ENCODE data around the gene NT5M. TPM values are rescaled to one million over a fixed set of nuclear protein-coding genes. Genes with fewer than 3 reads are reported as not detected.

The NT5M gene
- total RNA-seq, 4 donors from 2014 or later = 1.1 to 6.0 (median 2.8) TPM

DNA sequence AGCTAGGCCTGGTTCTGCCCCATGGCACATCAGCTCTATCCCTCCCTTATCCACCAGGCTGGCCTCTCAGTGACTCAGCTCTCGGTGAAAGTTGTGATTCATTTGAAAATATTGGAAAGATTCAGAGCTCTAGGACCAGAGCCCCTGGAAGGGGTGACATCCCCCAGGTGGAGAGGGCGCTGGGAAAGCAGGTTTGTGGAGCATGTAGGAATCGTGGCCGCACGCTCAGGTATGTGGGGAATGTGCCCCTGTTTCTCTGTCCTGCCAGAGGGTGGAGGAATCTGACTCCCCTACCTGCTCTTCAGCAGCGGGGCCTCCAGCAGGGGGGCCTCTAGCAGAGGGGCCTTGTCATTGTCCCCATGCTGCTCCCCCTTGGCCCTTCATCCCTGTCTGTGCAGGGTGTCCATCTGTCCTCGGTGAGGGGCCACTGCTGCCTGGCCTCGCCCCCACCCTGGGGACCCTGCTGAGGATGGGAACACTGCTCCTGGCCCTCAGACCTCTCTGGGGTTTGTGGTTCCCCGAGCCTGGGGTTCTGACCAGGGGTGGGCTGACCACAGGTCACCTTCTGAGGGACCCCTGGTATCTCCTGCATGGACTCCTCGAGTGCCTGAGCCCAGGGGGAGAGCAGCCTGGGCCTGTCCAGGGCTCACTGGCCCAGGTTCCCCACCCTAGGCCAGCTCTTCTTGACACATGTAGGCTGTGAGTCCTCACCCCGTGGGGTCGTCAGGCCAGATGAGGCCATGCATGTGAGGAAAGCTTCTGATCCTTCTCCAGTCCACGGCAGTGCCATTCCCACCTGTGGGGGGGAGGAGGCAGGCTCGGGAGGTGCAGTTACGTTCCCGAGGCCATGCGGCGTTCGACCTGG is 47.5 kb downstream of the NT5M start:
- 70 to 73% methylated on average over 18 to 19 of the region's 19 CpGs for WGBS, 2 donors
- TF ChIP-seq POLR2A (IDR thresholded peaks at IDR 0.05) = no peak
- TF ChIP-seq, protein P1, sequence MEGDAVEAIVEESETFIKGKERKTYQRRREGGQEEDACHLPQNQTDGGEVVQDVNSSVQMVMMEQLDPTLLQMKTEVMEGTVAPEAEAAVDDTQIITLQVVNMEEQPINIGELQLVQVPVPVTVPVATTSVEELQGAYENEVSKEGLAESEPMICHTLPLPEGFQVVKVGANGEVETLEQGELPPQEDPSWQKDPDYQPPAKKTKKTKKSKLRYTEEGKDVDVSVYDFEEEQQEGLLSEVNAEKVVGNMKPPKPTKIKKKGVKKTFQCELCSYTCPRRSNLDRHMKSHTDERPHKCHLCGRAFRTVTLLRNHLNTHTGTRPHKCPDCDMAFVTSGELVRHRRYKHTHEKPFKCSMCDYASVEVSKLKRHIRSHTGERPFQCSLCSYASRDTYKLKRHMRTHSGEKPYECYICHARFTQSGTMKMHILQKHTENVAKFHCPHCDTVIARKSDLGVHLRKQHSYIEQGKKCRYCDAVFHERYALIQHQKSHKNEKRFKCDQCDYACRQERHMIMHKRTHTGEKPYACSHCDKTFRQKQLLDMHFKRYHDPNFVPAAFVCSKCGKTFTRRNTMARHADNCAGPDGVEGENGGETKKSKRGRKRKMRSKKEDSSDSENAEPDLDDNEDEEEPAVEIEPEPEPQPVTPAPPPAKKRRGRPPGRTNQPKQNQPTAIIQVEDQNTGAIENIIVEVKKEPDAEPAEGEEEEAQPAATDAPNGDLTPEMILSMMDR (IDR thresholded peaks at IDR 0.05) = no peak
- Histone ChIP-seq H3K4me3 (replicated peaks in 1 of 3) (no peak overlapping the region), H3K9me3 (no peaks in the 10 kb centered on the region), H3K4me1 (peaks cover 0 to 8% of the 10 kb centered on the region in 2 donors), H3K36me3 (no peaks in the 10 kb centered on the region), H3K27me3 (no peaks in the 10 kb centered on the region), H3K27ac (no peak overlapping the region)
- intact Hi-C loops (cut with DNase I) = loop anchor here (5.0 kb wide), 1 partner anchor 217 kb away; no protein-coding TSS in a partner anchor
- DNase-seq = no peak

DNA sequence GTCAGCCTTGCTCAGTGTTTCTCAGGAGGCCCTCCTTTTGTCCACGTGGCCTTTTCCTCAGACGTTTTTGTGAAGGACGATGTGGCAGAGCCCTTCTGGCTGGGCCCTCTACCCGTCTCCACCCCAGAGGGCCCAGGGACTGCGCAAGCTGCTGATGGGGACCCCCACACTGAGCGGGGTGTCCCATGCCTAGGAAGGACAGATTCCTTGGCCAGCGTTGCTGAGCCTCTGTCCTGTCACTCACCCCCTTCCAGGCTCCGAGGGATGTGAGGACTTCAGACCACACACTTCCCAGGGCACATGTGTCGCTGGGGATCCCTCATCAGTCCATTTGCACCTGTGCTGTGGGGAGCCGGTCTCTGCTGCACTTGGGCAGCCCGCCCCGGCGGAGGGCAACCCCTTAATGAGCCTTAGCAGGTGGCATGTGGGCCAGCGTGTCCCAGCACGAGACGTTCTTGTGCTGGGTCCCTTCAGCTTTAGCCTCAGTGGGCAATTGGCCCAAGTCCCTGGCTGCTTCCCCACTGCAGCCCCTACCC is 48.3 kb downstream of the NT5M start:
- Histone ChIP-seq H3K4me3 (replicated peaks in 1 of 3) (no peak overlapping the region), H3K9me3 (no peaks in the 10 kb centered on the region), H3K27me3 (no peaks in the 10 kb centered on the region), H3K4me1 (peaks cover 0 to 13% of the 10 kb centered on the region in 2 donors), H3K27ac (no peak overlapping the region), H3K36me3 (no peaks in the 10 kb centered on the region)
- DNase-seq = no peak
- TF ChIP-seq POLR2A (IDR thresholded peaks at IDR 0.05) = no peak
- TF ChIP-seq, protein P1 (IDR thresholded peaks at IDR 0.05) = no peak
- intact Hi-C loops (cut with DNase I) = loop anchor here (5.0 kb wide), 1 partner anchor 216 kb away; no protein-coding TSS in a partner anchor
- 70 to 87% methylated on average over 10 of the region's 16 CpGs for WGBS, 2 donors

DNA sequence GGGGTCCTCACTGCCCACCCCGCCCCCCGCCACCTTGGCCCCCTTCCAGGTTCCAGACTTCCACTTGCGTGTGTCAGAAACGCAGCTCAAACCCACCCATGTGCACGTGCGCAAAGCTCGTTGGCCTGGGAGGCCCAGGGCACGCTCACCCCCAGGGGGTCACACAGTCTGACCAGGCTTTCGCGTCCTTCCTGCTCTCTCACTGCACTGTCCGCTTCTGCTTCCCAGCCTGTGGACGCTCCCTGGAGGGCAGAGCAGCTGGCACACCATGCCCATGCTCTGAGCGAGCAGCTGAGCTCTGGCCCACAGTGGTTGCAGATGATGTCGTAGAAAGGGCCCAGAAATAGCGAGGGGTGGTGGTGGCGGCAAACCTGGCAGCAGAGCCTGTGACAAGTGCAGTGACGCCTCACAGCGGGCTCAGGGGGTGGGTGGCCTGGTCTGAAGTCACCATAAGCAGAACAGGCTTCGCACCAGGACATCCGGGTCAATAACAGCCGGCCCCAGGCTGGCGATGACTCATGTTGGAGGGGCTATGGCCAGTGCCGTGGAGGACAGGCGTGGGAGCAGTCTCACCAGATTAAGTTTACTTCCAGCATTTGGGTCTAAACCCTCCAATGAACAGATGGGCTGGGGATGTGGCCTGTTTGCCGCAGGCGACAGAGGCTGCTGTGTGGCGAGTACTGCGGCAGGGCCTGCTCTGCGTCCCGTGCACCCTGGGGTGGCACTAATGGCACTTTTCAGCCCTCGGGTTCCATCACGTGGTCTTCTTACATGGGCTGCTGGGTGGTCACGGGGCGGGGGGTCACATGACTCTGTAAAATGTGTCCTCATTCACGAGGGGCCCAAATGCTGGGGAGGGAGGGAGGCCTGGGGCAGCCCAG is 49.0 kb downstream of the NT5M start:
- no peaks in the 10 kb centered on the region for H3K27me3 ChIP-seq
- 76% methylated on average over 23 to 29 of the region's 35 CpGs for WGBS, 2 donors
- DNase-seq = no peak
- no peak overlapping the region for H3K4me3 ChIP-seq (replicated peaks in 1 of 3)
- peaks cover 0 to 15% of the 10 kb centered on the region in 2 donors for H3K4me1 ChIP-seq
- TF ChIP-seq, protein P1 (IDR thresholded peaks at IDR 0.05) = no peak
- TF ChIP-seq POLR2A (IDR thresholded peaks at IDR 0.05) = no peak
- intact Hi-C loops (cut with DNase I) = loop anchor here (2.0 to 5.0 kb wide), 2 partner anchors 215 to 293 kb away; no protein-coding TSS in a partner anchor
- no peak overlapping the region for H3K27ac ChIP-seq
- no peaks in the 10 kb centered on the region for H3K36me3 ChIP-seq
- no peaks in the 10 kb centered on the region for H3K9me3 ChIP-seq

DNA sequence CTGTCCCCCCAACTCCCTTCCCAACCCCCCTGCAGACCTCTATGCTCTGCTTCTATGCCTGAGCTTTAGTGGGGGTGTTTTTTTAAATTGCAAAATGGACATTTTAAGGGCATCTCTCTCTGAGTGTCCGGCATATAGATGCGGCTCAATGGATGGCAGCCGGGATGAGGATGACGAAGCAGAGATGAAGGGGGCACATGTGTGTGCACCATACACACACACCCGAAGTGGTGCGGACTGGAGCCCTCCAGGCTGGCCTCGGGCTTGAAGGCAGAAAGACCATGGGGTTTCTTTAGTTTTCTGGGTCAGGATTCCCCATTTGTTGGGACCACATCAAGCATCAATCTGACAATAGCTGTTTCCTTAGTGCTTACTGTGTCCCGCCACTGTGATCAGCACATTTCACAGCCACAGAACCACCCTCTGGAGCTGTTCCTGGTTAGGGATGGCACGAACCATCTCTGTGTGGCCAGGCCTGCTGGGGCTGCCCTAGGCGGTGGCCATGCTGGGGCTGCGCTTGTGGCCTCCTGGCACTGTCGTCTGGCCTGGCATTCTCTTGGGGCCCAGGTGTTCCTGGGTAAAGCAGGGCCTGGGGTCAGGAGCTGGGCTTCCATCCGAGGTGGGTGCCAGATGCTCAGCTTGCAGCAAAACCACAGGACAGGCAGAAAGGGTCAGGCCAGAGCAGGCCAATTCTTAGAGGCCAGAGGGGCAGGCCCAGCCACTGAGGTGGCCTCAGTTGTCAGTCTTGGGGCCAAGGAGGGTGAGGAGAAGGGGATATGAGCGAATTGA is 49.9 kb downstream of the NT5M start:
- no peak for TF ChIP-seq POLR2A (IDR thresholded peaks at IDR 0.05)
- TF ChIP-seq, protein P1 (IDR thresholded peaks at IDR 0.05) = no peak
- no peak for DNase-seq
- H3K4me3 ChIP-seq (replicated peaks in 1 of 3) = no peak overlapping the region
- no peak overlapping the region for H3K27ac ChIP-seq
- no peaks in the 10 kb centered on the region for H3K27me3 ChIP-seq
- 94% methylated on average over 10 to 11 of the region's 14 CpGs for WGBS, 2 donors
- intact Hi-C loops (cut with DNase I) = loop anchor here (2.0 to 5.0 kb wide), 2 partner anchors 214 to 292 kb away; no protein-coding TSS in a partner anchor
- peaks cover 0 to 15% of the 10 kb centered on the region in 2 donors for H3K4me1 ChIP-seq
- H3K9me3 ChIP-seq = no peaks in the 10 kb centered on the region
- no peaks in the 10 kb centered on the region for H3K36me3 ChIP-seq
